Fibroblast of villous mesenchyme (primary cell): ENCODE data around the gene GALK1. TPM values are rescaled to one million over a fixed set of nuclear protein-coding genes. Genes with fewer than 3 reads are reported as not detected.
A peak's percentile ranks its signal among the peaks of the same experiment; 100 is the strongest.

ENCODE experiments used
- DNase-seq: peaks from one replicate; pipeline ENCODE4 v3.0.0-alpha.2; 2010; ENCODE audit warnings: low read depth
- H3K4me3 ChIP-seq: 2 replicates; pipeline ENCODE4 v1.5.1; 2011; ENCODE audit warnings: low read depth, mild to moderate bottlenecking, low read length
- total RNA-seq: library from RNA; depleted of rRNA; stranded (reverse); fragments of >200 nt; gene quantifications from 2 replicates; pipeline ENCODE4 v1.2.3, GENCODE V29; 2012
- TF ChIP-seq, protein P1 (sequence below): IDR thresholded peaks from 2 replicates; pipeline ENCODE4 v1.5.1; 2012; ENCODE audit warnings: low read depth, mild to moderate bottlenecking, low read length; ENCODE audit not compliant: insufficient read depth

Gene GALK1
- total RNA-seq, 1 donor: 36.7 TPM

- TF ChIP-seq, protein P1, sequence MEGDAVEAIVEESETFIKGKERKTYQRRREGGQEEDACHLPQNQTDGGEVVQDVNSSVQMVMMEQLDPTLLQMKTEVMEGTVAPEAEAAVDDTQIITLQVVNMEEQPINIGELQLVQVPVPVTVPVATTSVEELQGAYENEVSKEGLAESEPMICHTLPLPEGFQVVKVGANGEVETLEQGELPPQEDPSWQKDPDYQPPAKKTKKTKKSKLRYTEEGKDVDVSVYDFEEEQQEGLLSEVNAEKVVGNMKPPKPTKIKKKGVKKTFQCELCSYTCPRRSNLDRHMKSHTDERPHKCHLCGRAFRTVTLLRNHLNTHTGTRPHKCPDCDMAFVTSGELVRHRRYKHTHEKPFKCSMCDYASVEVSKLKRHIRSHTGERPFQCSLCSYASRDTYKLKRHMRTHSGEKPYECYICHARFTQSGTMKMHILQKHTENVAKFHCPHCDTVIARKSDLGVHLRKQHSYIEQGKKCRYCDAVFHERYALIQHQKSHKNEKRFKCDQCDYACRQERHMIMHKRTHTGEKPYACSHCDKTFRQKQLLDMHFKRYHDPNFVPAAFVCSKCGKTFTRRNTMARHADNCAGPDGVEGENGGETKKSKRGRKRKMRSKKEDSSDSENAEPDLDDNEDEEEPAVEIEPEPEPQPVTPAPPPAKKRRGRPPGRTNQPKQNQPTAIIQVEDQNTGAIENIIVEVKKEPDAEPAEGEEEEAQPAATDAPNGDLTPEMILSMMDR: no peak
- H3K4me3 ChIP-seq: peak overlapping the region; percentile 94
- no peak for DNase-seq
Measured at GRCh38 chr17:75777296-75777922, 12.4 kb upstream of the GALK1 start.

- DNase-seq: no peak
- TF ChIP-seq, protein P1: no peak
- H3K4me3 ChIP-seq: peak overlapping the region; percentile 94
Measured at GRCh38 chr17:75776386-75777295, 11.6 kb upstream of the GALK1 start.

- H3K4me3 ChIP-seq: no peak overlapping the region
- no peak for DNase-seq
- TF ChIP-seq, protein P1: no peak
Measured at GRCh38 chr17:75774991-75775668, 10.1 kb upstream of the GALK1 start.

DNA sequence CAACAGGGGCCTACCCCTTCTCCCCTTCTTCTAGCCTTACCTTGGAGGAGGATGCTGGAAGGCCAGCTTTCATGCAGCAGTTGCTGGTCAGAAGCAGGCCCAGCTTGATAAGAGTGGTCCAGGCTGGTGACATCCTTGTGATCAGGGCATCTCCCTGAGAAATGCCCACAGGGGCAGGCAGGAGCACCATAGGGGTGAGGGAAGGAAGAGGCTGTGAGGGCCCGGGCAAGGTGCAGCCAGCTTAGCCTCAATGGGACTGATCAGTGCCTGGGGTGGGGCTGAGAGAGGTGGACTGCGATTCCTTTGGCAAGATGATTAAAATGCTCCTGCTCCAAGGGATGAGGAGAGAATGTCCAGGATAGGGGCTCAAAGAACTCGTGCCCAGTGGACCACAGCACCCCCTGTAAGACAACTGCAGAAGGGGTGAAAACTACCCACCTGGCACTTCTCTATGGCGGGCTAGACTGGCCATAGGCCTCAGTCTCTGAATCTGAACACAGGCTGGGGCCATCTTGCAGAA lies 9.5 kb upstream of the GALK1 start:
- no peak for DNase-seq
- no peak overlapping the region for H3K4me3 ChIP-seq
- TF ChIP-seq, protein P1: no peak

DNA sequence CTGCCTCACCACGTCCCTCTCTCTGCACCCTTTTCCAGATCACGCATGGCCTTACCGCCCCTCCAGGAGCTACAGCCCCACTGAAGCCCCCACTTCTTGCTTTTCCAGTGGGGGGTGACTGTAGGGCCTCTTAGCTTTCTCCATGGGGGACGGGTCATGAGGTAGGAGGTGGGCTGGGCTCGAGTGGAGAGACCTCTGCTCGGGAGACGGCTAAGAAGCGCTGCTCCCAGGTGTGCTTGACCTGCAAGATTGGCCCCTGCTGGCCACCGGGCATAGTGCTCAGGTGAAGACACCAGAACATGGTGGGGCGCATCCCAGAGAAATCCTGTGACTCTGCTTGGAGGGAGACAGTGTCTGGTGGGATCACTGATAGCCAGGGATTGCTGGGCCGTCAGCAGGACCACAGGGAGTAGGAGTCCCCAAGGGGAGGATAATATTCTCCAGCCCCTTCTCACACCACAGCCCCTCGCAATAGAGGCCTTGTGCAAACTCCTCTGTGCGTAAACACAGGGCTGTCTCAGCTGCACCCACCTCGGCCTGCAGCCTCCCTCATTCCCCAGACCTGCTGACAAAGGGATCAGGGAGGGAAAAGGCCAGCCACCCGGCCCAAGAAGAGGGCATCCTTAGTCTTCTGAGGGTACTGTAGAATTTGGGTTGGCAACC lies 8.9 kb upstream of the GALK1 start:
- TF ChIP-seq, protein P1: no peak
- no peak for DNase-seq
- H3K4me3 ChIP-seq: no peak overlapping the region

- no peak for DNase-seq
- TF ChIP-seq, protein P1: no peak
- no peak overlapping the region for H3K4me3 ChIP-seq
Measured at GRCh38 chr17:75773121-75773807, 8.3 kb upstream of the GALK1 start.
